B cell (primary cell): ENCODE measurements around the gene SMARCA4. TPM values are rescaled to one million over a fixed set of nuclear protein-coding genes. Genes with fewer than 3 reads are reported as not detected.

ENCODE experiments used
- ATAC-seq: fragments of 200-7000 bp; cut with Tn5 transposase; one replicate; pipeline ENCODE4 v1.10.0; 2021; ENCODE audit warnings: low read depth, mild to moderate bottlenecking, moderate number of reproducible peaks, moderate library complexity
- CTCF ChIA-PET: fragments of 350-600 bp; sonication (Branson Sonifier 250); formaldehyde crosslinking; loops from one replicate; lab custom pipeline; 2021; ENCODE audit warnings: antibody characterized with exemption, inconsistent platforms; lab: Charles Lee
- POLR2A ChIA-PET: fragments of 350-600 bp; sonication (Branson Sonifier 250); formaldehyde crosslinking; loops from one replicate; lab custom pipeline; 2021; ENCODE audit warnings: antibody characterized with exemption; lab: Charles Lee
- DNase-seq: peaks from one replicate; pipeline ENCODE4 v3.0.0; 2013
- H2AFZ ChIP-seq: 2 replicates; pipeline ENCODE4 v1.6.1; 2012; ENCODE audit warnings: mild to moderate bottlenecking, low read depth, low read length; ENCODE audit not compliant: insufficient read depth, poor library complexity, severe bottlenecking
- H3K27ac ChIP-seq, 2 donors: 1 replicate in 1 of 2; 2 replicates in 1 of 2; pipeline ENCODE4 v1.5.1; 2012 to 2013; ENCODE audit warnings: low read length in 2 of 2, mild to moderate bottlenecking in 2 of 2, moderate library complexity in 1 of 2
- H3K27me3 ChIP-seq, 4 experiments: fragments of 200-600 bp in 1 of 4; sonication (generic) in 1 of 4; replicated peaks in 1 of 4; 1 replicate in 2 of 4; 2 replicates in 2 of 4; pipeline versions ENCODE4 v1.6.1 to v1.7.0; 2013 to 2016; ENCODE audit warnings: low read length in 3 of 4, mild to moderate bottlenecking in 2 of 4, mixed read lengths in 1 of 4, moderate library complexity in 1 of 4; ENCODE audit not compliant: insufficient read depth in 4 of 4, control insufficient read depth in 3 of 4; ENCODE audit errors: control extremely low read depth in 1 of 4
- H3K36me3 ChIP-seq, 2 experiments: replicated peaks in 1 of 2; 1 replicate in 1 of 2; 2 replicates in 1 of 2; pipeline versions ENCODE4 v1.6.1 to v1.7.1; 2013; ENCODE audit warnings: low read length in 1 of 2; ENCODE audit not compliant: insufficient read depth in 2 of 2, control insufficient read depth in 1 of 2; ENCODE audit errors: control extremely low read depth in 1 of 2, extremely low read depth in 1 of 2
- H3K4me1 ChIP-seq, 2 donors: fragments of 200-600 bp in 1 of 2; sonication (generic) in 1 of 2; 1 replicate in 1 of 2; 2 replicates in 1 of 2; pipeline versions ENCODE4 v1.5.1 to v1.6.1; 2013 to 2017; ENCODE audit warnings: low read length in 2 of 2; ENCODE audit not compliant: control insufficient read depth in 2 of 2, insufficient read depth in 2 of 2
- H3K4me2 ChIP-seq: replicated peaks from 2 replicates; pipeline ENCODE3; 2012; ENCODE audit warnings: mild to moderate bottlenecking, low read depth, low read length; ENCODE audit not compliant: poor library complexity, severe bottlenecking
- H3K4me3 ChIP-seq, 5 experiments: fragments of 200-600 bp in 1 of 5; sonication (generic) in 1 of 5; 1 replicate in 3 of 5; 2 replicates in 2 of 5; pipeline versions ENCODE4 v1.5.1 to v1.7.0; 2011 to 2016; ENCODE audit warnings: low read length in 4 of 5, mild to moderate bottlenecking in 4 of 5, low read depth in 2 of 5, control low read depth in 1 of 5, moderate library complexity in 1 of 5; ENCODE audit not compliant: insufficient read depth in 1 of 5; ENCODE audit errors: control extremely low read depth in 1 of 5, extremely low read depth in 1 of 5
- H3K79me2 ChIP-seq: fragments of 200-600 bp; sonication (generic); one replicate; pipeline ENCODE4 v1.6.0; 2016; ENCODE audit warnings: low read length; ENCODE audit not compliant: control insufficient read depth, insufficient read depth
- H3K9ac ChIP-seq: fragments of 200-600 bp; sonication (generic); 2 replicates; pipeline ENCODE4 v1.6.1; 2017; ENCODE audit warnings: mild to moderate bottlenecking, low read length, moderate library complexity
- H3K9me3 ChIP-seq, 3 donors: one replicate each; pipeline versions ENCODE4 v1.6.1 to v1.7.1; 2013; ENCODE audit warnings: low read length in 2 of 3; ENCODE audit not compliant: control insufficient read depth in 2 of 3, insufficient read depth in 1 of 3; ENCODE audit errors: control extremely low read depth in 1 of 3
- H4K20me1 ChIP-seq: 2 replicates; pipeline ENCODE4 v1.6.0; 2012; ENCODE audit warnings: mild to moderate bottlenecking, low read length; ENCODE audit not compliant: insufficient read depth, control insufficient read depth, poor library complexity, severe bottlenecking
- H3K27ac Mint-ChIP-seq: one replicate; pipeline ENCODE4 v1.8.0; 2021; ENCODE audit warnings: mixed read lengths
- H3K27me3 Mint-ChIP-seq: one replicate; pipeline ENCODE4 v1.8.0; 2021; ENCODE audit warnings: mixed read lengths
- H3K4me1 Mint-ChIP-seq: one replicate; pipeline ENCODE4 v1.8.0; 2021; ENCODE audit warnings: mixed read lengths
- H3K4me3 Mint-ChIP-seq: one replicate; pipeline ENCODE4 v1.8.0; 2021; ENCODE audit warnings: mixed read lengths
- H3K9me3 Mint-ChIP-seq: one replicate; pipeline ENCODE4 v1.8.0; 2022; ENCODE audit warnings: mixed read lengths; ENCODE audit not compliant: insufficient read depth
- EZH2 ChIP-seq: IDR thresholded peaks from 2 replicates; pipeline ENCODE4 v1.6.1; 2012; ENCODE audit warnings: borderline replicate concordance, low read depth, mild to moderate bottlenecking, moderate library complexity, low read length; ENCODE audit not compliant: insufficient read depth, poor library complexity, severe bottlenecking
- WGBS: methylation state at CpG from one replicate; pipeline ENCODE4 v1.1.5; 2013; ENCODE audit warnings: missing lambda C conversion rate; ENCODE audit not compliant: insufficient coverage; 5-methylcytosine and 5-hydroxymethylcytosine counted together
- intact Hi-C: fragments of 100-400 bp; cut with micrococcal nuclease; formaldehyde crosslinking; loops from one replicate; pipeline ENCODE4 v1.10.0; 2022
- polyA plus RNA-seq: library from polyadenylated mRNA; depleted of rRNA; stranded (reverse); fragments of >200 nt; gene quantifications from 2 replicates; pipeline ENCODE4 v1.2.3, GENCODE V29; 2012
- total RNA-seq, 2 donors: library from RNA; stranded (reverse); fragments of 120-200 nt in 1 of 2; gene quantifications; 1 replicate in 1 of 2; 2 replicates in 1 of 2; pipeline versions ENCODE4 v1.2.3 to v1.2.4, GENCODE V29; 2013 to 2022
- TF ChIP-seq, protein P1 (sequence below): fragments of 200-600 bp; IDR thresholded peaks from one replicate; pipeline ENCODE4 v1.8.0; 2022; ENCODE audit warnings: antibody characterized with exemption, mild to moderate bottlenecking

Gene SMARCA4
- total and polyA plus RNA-seq, 2 donors (not counting 1 experiment from before 2014, with no cell fraction given), result 49.7 to 82.3 TPM

DNA sequence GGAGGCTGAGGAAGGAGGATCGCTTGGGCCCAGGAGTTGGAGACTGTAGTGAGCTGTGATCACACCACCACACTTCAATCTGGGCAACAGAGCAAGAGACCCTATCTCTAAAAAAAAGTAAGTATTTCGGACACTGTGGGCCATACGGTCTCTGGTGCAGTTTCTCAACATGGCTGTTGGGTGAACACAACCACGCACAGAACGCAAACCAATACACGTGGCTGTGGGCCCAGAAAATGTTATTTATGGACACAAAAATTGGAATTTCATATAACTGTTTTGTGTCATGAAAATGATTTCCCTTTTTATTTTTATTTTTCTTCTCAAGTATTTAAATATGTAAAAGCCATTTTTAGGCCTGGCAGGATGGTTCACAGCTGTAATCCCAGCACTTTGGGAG is 147.9 kb downstream of the SMARCA4 start:
- Histone ChIP-seq H3K36me3 (peaks cover 0 to 4% of the 10 kb centered on the region in 2 experiments), H3K27ac (no peak overlapping the region)
- no peaks in the 10 kb centered on the region for H3K9me3 Mint-ChIP-seq

GRCh38 chr19:11111117-11111770 is 150.4 kb downstream of the SMARCA4 start:
- ChIA-PET POLR2A (no interaction called here), CTCF (interaction anchor here (0.7 to 1.4 kb wide), 2 partner anchors 15 to 896 kb away, joined by 4 to 6 read pairs; no protein-coding TSS in a partner anchor)
- no peak overlapping the region for H3K27ac ChIP-seq
- no peak overlapping the region for H3K9ac ChIP-seq
- intact Hi-C loops, result no loop called here
- Mint-ChIP-seq H3K27ac (no peak overlapping the region), H3K27me3 (no peaks in the 10 kb centered on the region), H3K4me3 (no peak overlapping the region), H3K9me3 (no peaks in the 10 kb centered on the region), H3K4me1 (no peaks in the 10 kb centered on the region)
- TF ChIP-seq, protein P1, sequence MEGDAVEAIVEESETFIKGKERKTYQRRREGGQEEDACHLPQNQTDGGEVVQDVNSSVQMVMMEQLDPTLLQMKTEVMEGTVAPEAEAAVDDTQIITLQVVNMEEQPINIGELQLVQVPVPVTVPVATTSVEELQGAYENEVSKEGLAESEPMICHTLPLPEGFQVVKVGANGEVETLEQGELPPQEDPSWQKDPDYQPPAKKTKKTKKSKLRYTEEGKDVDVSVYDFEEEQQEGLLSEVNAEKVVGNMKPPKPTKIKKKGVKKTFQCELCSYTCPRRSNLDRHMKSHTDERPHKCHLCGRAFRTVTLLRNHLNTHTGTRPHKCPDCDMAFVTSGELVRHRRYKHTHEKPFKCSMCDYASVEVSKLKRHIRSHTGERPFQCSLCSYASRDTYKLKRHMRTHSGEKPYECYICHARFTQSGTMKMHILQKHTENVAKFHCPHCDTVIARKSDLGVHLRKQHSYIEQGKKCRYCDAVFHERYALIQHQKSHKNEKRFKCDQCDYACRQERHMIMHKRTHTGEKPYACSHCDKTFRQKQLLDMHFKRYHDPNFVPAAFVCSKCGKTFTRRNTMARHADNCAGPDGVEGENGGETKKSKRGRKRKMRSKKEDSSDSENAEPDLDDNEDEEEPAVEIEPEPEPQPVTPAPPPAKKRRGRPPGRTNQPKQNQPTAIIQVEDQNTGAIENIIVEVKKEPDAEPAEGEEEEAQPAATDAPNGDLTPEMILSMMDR, result no peak
- TF ChIP-seq EZH2, result no peak
- peaks cover 0 to 4% (median 0%) of the 10 kb centered on the region in 4 experiments for H3K27me3 ChIP-seq
- ATAC-seq (no peak), DNase-seq (no peak)
- peaks cover 0 to 4% of the 10 kb centered on the region in 2 experiments for H3K36me3 ChIP-seq
- H4K20me1 ChIP-seq, result no peaks in the 10 kb centered on the region
- H3K4me1 ChIP-seq, result no peaks in the 10 kb centered on the region
- no peak overlapping the region for H2AFZ ChIP-seq
- H3K4me2 ChIP-seq, result no peak overlapping the region
- H3K79me2 ChIP-seq, result no peaks in the 10 kb centered on the region
- H3K4me3 ChIP-seq, result no peak overlapping the region
- peaks cover 0 to 7% (median 0%) of the 10 kb centered on the region in 3 donors for H3K9me3 ChIP-seq
- 92% methylated on average over 6 of the region's 15 CpGs for WGBS

More for the DNA sequence above, 147.9 kb downstream of the SMARCA4 start:
- Histone ChIP-seq H3K79me2 (no peaks in the 10 kb centered on the region), H3K9me3 (no peaks in the 10 kb centered on the region), H3K27me3 (peaks cover 0 to 4% (median 0%) of the 10 kb centered on the region in 4 experiments), H3K9ac (no peak overlapping the region), H2AFZ (no peak overlapping the region), H4K20me1 (no peaks in the 10 kb centered on the region), H3K4me2 (no peak overlapping the region), H3K4me1 (no peaks in the 10 kb centered on the region), H3K4me3 (no peak overlapping the region)
- 100% methylated on average over 4 of the region's 6 CpGs for WGBS
- DNase-seq (no peak), ATAC-seq (no peak)
- TF ChIP-seq EZH2, result no peak
- TF ChIP-seq, protein P1, result no peak
- CTCF ChIA-PET, result interaction anchor here (1.5 kb wide), 1 partner anchor 18 kb away, joined by 7 read pairs; no protein-coding TSS in a partner anchor
- intact Hi-C loops, result no loop called here
- Mint-ChIP-seq H3K4me3 (no peak overlapping the region), H3K27ac (no peak overlapping the region), H3K4me1 (no peaks in the 10 kb centered on the region), H3K27me3 (no peaks in the 10 kb centered on the region)
- POLR2A ChIA-PET, result no interaction called here
